OCI-LY1 (cell line): ENCODE results near the gene KRABD2.

ENCODE experiments used
- H2AFZ ChIP-seq: fragments of 200-600 bp; sonication (generic), shearing (Covaris generic); 2 replicates; pipeline ENCODE4 v1.6.0; 2014; ENCODE audit warnings: antibody characterized with exemption, mild to moderate bottlenecking, low read length
- H3F3A ChIP-seq: fragments of 200-600 bp; sonication (generic), shearing (Covaris generic); 2 replicates; pipeline ENCODE4 v1.6.0; 2014; ENCODE audit warnings: mild to moderate bottlenecking, antibody characterized with exemption, low read length, moderate library complexity; ENCODE audit not compliant: insufficient read depth
- H3K27ac ChIP-seq: fragments of 200-600 bp; sonication (generic); 2 replicates; pipeline ENCODE4 v1.5.1; 2014; ENCODE audit warnings: low read length, mixed run types, mild to moderate bottlenecking, low read depth; ENCODE audit not compliant: poor library complexity, severe bottlenecking
- H3K27me3 ChIP-seq: fragments of 200-600 bp; sonication (generic); 2 replicates; pipeline ENCODE4 v1.6.0; 2014; ENCODE audit warnings: antibody characterized with exemption, mild to moderate bottlenecking, low read length, moderate library complexity; ENCODE audit not compliant: insufficient read depth
- H3K36me3 ChIP-seq: fragments of 200-600 bp; sonication (generic); 2 replicates; pipeline ENCODE4 v1.6.1; 2014; ENCODE audit warnings: mild to moderate bottlenecking, antibody characterized with exemption, low read length, moderate library complexity, mixed read lengths; ENCODE audit not compliant: insufficient read depth
- H3K4me1 ChIP-seq: fragments of 200-600 bp; sonication (generic); 2 replicates; pipeline ENCODE4 v1.5.1; 2014; ENCODE audit warnings: mild to moderate bottlenecking, low read length, moderate library complexity; ENCODE audit not compliant: insufficient read depth, severe bottlenecking
- H3K4me2 ChIP-seq: fragments of 200-600 bp; sonication (generic), shearing (Covaris generic); 2 replicates; pipeline ENCODE4 v1.6.1; 2014; ENCODE audit warnings: low read length
- H3K4me3 ChIP-seq: fragments of 200-600 bp; sonication (generic); 2 replicates; pipeline ENCODE4 v1.5.1; 2014; ENCODE audit warnings: low read length, low read depth, mild to moderate bottlenecking, mixed read lengths; ENCODE audit not compliant: poor library complexity, severe bottlenecking
- H3K79me2 ChIP-seq: fragments of 200-600 bp; shearing (Covaris generic); 2 replicates; pipeline ENCODE4 v1.6.1; 2016; ENCODE audit warnings: mixed run types, low read length, mixed read lengths; ENCODE audit not compliant: insufficient read depth
- H3K9ac ChIP-seq: fragments of 200-600 bp; sonication (generic), shearing (Covaris generic); 2 replicates; pipeline ENCODE4 v1.6.1; 2014; ENCODE audit warnings: mild to moderate bottlenecking, low read length, mixed read lengths
- H3K9me2 ChIP-seq: fragments of 200-600 bp; sonication (generic), shearing (Covaris generic); 2 replicates; pipeline ENCODE4 v1.6.1; 2014; ENCODE audit warnings: low read depth, mild to moderate bottlenecking, low read length, mixed read lengths
- H3K9me3 ChIP-seq: fragments of 200-600 bp; shearing (Covaris generic); 2 replicates; pipeline ENCODE4 v1.6.1; 2014; ENCODE audit warnings: low read length, mixed read lengths
- H4K20me1 ChIP-seq: fragments of 200-600 bp; sonication (generic), shearing (Covaris generic); 2 replicates; pipeline ENCODE4 v1.6.0; 2016; ENCODE audit warnings: mild to moderate bottlenecking, low read length; ENCODE audit not compliant: insufficient read depth
- CTCF ChIP-seq: fragments of 200-600 bp; sonication (generic), shearing (Covaris generic); IDR thresholded peaks from 2 replicates; pipeline ENCODE4 v1.5.1; 2017; ENCODE audit warnings: mild to moderate bottlenecking, antibody characterized with exemption, low read length, moderate library complexity, mixed read lengths
- EZH2 ChIP-seq: fragments of 200-600 bp; sonication (generic), shearing (Covaris generic); IDR thresholded peaks from 2 replicates; pipeline ENCODE4 v1.8.0; 2017; ENCODE audit warnings: borderline replicate concordance, mixed run types, mild to moderate bottlenecking, antibody characterized with exemption, low read length, moderate library complexity, mixed read lengths

The KRABD2 gene

DNA sequence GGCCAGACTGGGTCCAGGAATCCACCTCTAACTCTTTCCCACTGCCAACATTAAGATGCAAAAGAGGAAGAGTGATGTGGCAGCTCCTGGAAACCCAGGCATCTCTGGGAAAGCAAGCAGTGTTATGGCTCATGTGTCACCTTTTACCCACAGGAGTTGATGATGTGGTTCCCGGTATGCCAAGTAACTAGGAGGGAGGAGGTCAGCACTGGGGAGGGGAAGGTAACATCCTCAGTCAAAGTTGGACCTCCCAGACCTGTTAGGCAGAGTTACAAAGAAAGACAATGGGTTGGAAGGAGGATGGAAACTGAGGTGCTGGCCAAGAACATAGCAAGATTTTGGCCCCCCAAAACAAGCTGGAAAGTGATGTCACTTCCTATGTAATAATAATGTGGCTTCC is 11.4 kb downstream of the KRABD2 start:
- Histone ChIP-seq H3F3A (no peaks in the 10 kb centered on the region), H3K4me2 (no peak overlapping the region), H3K9me3 (no peaks in the 10 kb centered on the region), H3K27me3 (no peaks in the 10 kb centered on the region), H3K4me3 (no peak overlapping the region), H3K4me1 (no peaks in the 10 kb centered on the region), H3K27ac (no peak overlapping the region), H3K9ac (no peak overlapping the region), H4K20me1 (no peaks in the 10 kb centered on the region), H3K9me2 (no peaks in the 10 kb centered on the region), H3K79me2 (no peaks in the 10 kb centered on the region), H3K36me3 (peaks cover 11% of the 10 kb centered on the region; the same call in 1 of the 2 replicates), H2AFZ (no peak overlapping the region)
- TF ChIP-seq CTCF (no peak), EZH2 (no peak)

DNA sequence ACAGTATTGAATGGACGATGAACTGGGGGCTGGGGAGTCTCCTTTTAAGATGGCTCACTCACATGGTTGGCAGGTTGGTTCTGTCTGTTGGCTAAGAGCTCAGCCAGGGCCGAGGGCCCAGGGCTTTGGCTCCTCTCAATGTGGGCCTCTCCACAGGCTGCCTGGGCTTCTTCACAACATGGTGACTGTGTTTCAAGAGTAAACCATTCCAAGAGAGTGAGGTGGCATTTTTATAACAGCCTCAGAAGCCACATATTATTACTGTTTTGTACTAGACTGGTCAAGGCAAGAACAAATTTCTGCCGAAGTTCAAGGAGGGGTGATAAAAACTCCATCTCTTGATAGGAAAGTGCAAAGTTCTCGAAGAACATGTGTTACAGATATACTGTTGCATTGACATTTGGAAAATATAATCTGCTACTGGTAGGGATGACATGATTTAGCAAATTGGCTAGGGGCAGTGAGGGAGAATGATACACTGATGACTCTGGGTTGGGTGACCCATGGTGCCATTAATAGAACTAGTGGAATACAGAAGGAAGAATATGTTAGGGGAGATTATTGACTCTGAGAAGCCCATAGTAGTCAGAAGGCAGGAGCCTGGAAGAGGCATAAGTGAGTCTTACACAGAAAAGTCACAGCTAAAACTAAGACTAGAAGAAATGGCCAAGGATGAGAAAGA is 13.7 kb downstream of the KRABD2 start:
- no peak overlapping the region for H3K4me3 ChIP-seq
- H3K4me2 ChIP-seq: no peak overlapping the region
- no peaks in the 10 kb centered on the region for H3F3A ChIP-seq
- H2AFZ ChIP-seq: no peak overlapping the region
- H3K9me2 ChIP-seq: no peaks in the 10 kb centered on the region
- H3K4me1 ChIP-seq: no peaks in the 10 kb centered on the region
- no peaks in the 10 kb centered on the region for H3K36me3 ChIP-seq
- H3K27me3 ChIP-seq: no peaks in the 10 kb centered on the region
- no peak for TF ChIP-seq CTCF
- TF ChIP-seq EZH2: no peak
- no peaks in the 10 kb centered on the region for H3K79me2 ChIP-seq
- H4K20me1 ChIP-seq: no peaks in the 10 kb centered on the region
- no peak overlapping the region for H3K27ac ChIP-seq
- no peak overlapping the region for H3K9ac ChIP-seq
- no peaks in the 10 kb centered on the region for H3K9me3 ChIP-seq

- Histone ChIP-seq H3K27me3 (no peaks in the 10 kb centered on the region; the same call in 1 of the 2 replicates), H3F3A (no peaks in the 10 kb centered on the region), H3K4me1 (no peaks in the 10 kb centered on the region), H3K9ac (no peak overlapping the region), H3K36me3 (no peaks in the 10 kb centered on the region; the same call in 1 of the 2 replicates), H2AFZ (no peak overlapping the region), H3K79me2 (no peaks in the 10 kb centered on the region), H4K20me1 (no peaks in the 10 kb centered on the region), H3K4me3 (no peak overlapping the region), H3K9me3 (no peaks in the 10 kb centered on the region), H3K27ac (no peak overlapping the region), H3K9me2 (no peaks in the 10 kb centered on the region), H3K4me2 (no peak overlapping the region)
- TF ChIP-seq CTCF (no peak), EZH2 (no peak)
Observed at GRCh38 chr17:8360751-8361150, 15.8 kb downstream of the KRABD2 start.
